Urinary bladder (tissue), 4 donors: Measurements from ENCODE around the gene GALT. TPM values are rescaled to one million over a fixed set of nuclear protein-coding genes. Genes with fewer than 3 reads are reported as not detected.

ENCODE experiments used
- DNase-seq: peaks from one replicate; pipeline ENCODE4 v3.0.0-alpha.2; 2015; ENCODE audit errors: extremely low spot score
- H3K27ac ChIP-seq: one replicate; pipeline ENCODE4 v1.5.1; 2013; ENCODE audit warnings: low read depth, mild to moderate bottlenecking, moderate library complexity
- H3K36me3 ChIP-seq: one replicate; pipeline ENCODE4 v1.6.1; 2013; ENCODE audit warnings: mild to moderate bottlenecking, moderate library complexity; ENCODE audit not compliant: insufficient read depth
- H3K4me1 ChIP-seq: one replicate; pipeline ENCODE4 v1.6.1; 2013; ENCODE audit warnings: mild to moderate bottlenecking, moderate library complexity; ENCODE audit not compliant: insufficient read depth
- H3K4me3 ChIP-seq: one replicate; pipeline ENCODE4 v1.5.1; 2013; ENCODE audit warnings: low read depth, low read length
- WGBS: extraction: QIAGEN DNeasy Blood & Tissue Kit; methylation state at CpG from one replicate; pipeline ENCODE4 v1.1.7; 2013; 5-methylcytosine and 5-hydroxymethylcytosine counted together
- polyA plus RNA-seq: library from polyadenylated mRNA; stranded (reverse); fragments of 200-250 nt; gene quantifications from one replicate; pipeline ENCODE4 v1.2.3, GENCODE V29; 2013
- total RNA-seq: library from RNA; depleted of rRNA; stranded (reverse); fragments of >200 nt; gene quantifications from one replicate; pipeline ENCODE4 v1.2.3, GENCODE V29; 2014
- donor health status: healthy with polysubstance abuse.
- donor health status: healthy.

Gene GALT
- total RNA-seq (25.4 TPM), polyA plus RNA-seq (31.8 TPM)

GRCh38 chr9:34646211-34647083 lies at the start of gene GALT:
Gene GALT, plus strand, starts transcription at chr9:34646675. Its CDS starts 30 bp downstream, at chr9:34646705.
- Histone ChIP-seq H3K27ac (peak within 1 kb of the TSS; percentile 62), H3K36me3 (no peaks in the 10 kb centered on the region), H3K4me3 (peak within 1 kb of the TSS; percentile 59), H3K4me1 (peaks cover 2% of the 10 kb centered on the region)
- 5% methylated on average over 43 of the region's 43 CpGs for WGBS
- peak; percentile 80 for DNase-seq

- no peak for DNase-seq
- Histone ChIP-seq H3K36me3 (no peaks in the 10 kb centered on the region), H3K4me1 (no peaks in the 10 kb centered on the region), H3K27ac (no peak overlapping the region), H3K4me3 (no peak overlapping the region)
- WGBS: 55% methylated on average over 1 of the region's 1 CpG
Measured at GRCh38 chr9:34599546-34599945, 46.9 kb upstream of the GALT start.

- no peaks in the 10 kb centered on the region for H3K4me1 ChIP-seq
- WGBS: 35% methylated on average over 1 of the region's 1 CpG
- DNase-seq: no peak
- no peaks in the 10 kb centered on the region for H3K36me3 ChIP-seq
- no peak overlapping the region for H3K4me3 ChIP-seq
- H3K27ac ChIP-seq: no peak overlapping the region
Measured at GRCh38 chr9:34600908-34601307, 45.6 kb upstream of the GALT start.

- H3K36me3 ChIP-seq: no peaks in the 10 kb centered on the region
- H3K4me3 ChIP-seq: no peak overlapping the region
- 77% methylated on average over 6 of the region's 6 CpGs for WGBS
- DNase-seq: no peak
- no peak overlapping the region for H3K27ac ChIP-seq
- H3K4me1 ChIP-seq: no peaks in the 10 kb centered on the region
Measured at GRCh38 chr9:34601937-34602573, 44.4 kb upstream of the GALT start.

- Histone ChIP-seq H3K27ac (no peak overlapping the region), H3K36me3 (no peaks in the 10 kb centered on the region), H3K4me3 (no peak overlapping the region), H3K4me1 (no peaks in the 10 kb centered on the region)
- no peak for DNase-seq
- 55% methylated on average over 4 of the region's 4 CpGs for WGBS
Measured at GRCh38 chr9:34603610-34604231, 42.8 kb upstream of the GALT start.

- DNase-seq: no peak
- Histone ChIP-seq H3K27ac (no peak overlapping the region), H3K4me3 (no peak overlapping the region), H3K36me3 (no peaks in the 10 kb centered on the region), H3K4me1 (no peaks in the 10 kb centered on the region)
Measured at GRCh38 chr9:34606190-34606589, 40.3 kb upstream of the GALT start.

GRCh38 chr9:34606905-34607304 lies 39.6 kb upstream of the GALT start:
- no peaks in the 10 kb centered on the region for H3K4me1 ChIP-seq
- DNase-seq: no peak
- no peak overlapping the region for H3K4me3 ChIP-seq
- H3K27ac ChIP-seq: no peak overlapping the region
- no peaks in the 10 kb centered on the region for H3K36me3 ChIP-seq
- 81% methylated on average over 3 of the region's 3 CpGs for WGBS

- no peak overlapping the region for H3K27ac ChIP-seq
- 39% methylated on average over 2 of the region's 2 CpGs for WGBS
- DNase-seq: no peak
- H3K4me3 ChIP-seq: no peak overlapping the region
- no peaks in the 10 kb centered on the region for H3K4me1 ChIP-seq
- H3K36me3 ChIP-seq: no peaks in the 10 kb centered on the region
Measured at GRCh38 chr9:34607331-34607730, 39.1 kb upstream of the GALT start.

GRCh38 chr9:34610434-34611206 lies 35.9 kb upstream of the GALT start:
- Histone ChIP-seq H3K36me3 (no peaks in the 10 kb centered on the region), H3K27ac (no peak overlapping the region), H3K4me1 (no peaks in the 10 kb centered on the region), H3K4me3 (no peak overlapping the region)
- WGBS: 95% methylated on average over 20 of the region's 20 CpGs
- DNase-seq: no peak

- H3K4me1 ChIP-seq: no peaks in the 10 kb centered on the region
- no peak overlapping the region for H3K27ac ChIP-seq
- no peak for DNase-seq
- 58% methylated on average over 10 of the region's 10 CpGs for WGBS
- peak overlapping the region; percentile 62 for H3K4me3 ChIP-seq
- H3K36me3 ChIP-seq: no peaks in the 10 kb centered on the region
Measured at GRCh38 chr9:34611251-34611810, 35.1 kb upstream of the GALT start.

- peak within 1 kb of the TSS; percentile 67 for H3K27ac ChIP-seq
- DNase-seq: no peak
- under 1% methylated on average over 77 of the region's 77 CpGs for WGBS
- no peaks in the 10 kb centered on the region for H3K36me3 ChIP-seq
- peak within 1 kb of the TSS; percentile 62 for H3K4me3 ChIP-seq
- H3K4me1 ChIP-seq: no peaks in the 10 kb centered on the region
Measured at GRCh38 chr9:34611811-34612787, 34.4 kb upstream of the GALT start, which contains the start of gene RPP25L. Gene RPP25L, minus strand, starts transcription at chr9:34612097. Its CDS starts 801 bp downstream, at chr9:34611296.

GRCh38 chr9:34612788-34613390 lies 33.6 kb upstream of the GALT start:
- Histone ChIP-seq H3K4me3 (peak overlapping the region; percentile 62), H3K4me1 (no peaks in the 10 kb centered on the region), H3K27ac (no peak overlapping the region), H3K36me3 (no peaks in the 10 kb centered on the region)
- DNase-seq: peak; percentile 69
- 3% methylated on average over 15 of the region's 15 CpGs for WGBS
